Colon (tissue), 2 donors: Measurements from ENCODE around the gene STIM1.

ENCODE experiments used
- FAIRE-seq: peaks from 2 replicates; lab custom pipeline; 2012; peaks lifted over from hg19 to GRCh38; lab: Jason Lieb, UNC
- donor health status: control.
- donor health status: control.

Gene STIM1

GRCh38 chr11:3952715-3953114 is 97.3 kb downstream of the STIM1 start:
- no peak for FAIRE-seq

- no peak for FAIRE-seq
These were observed 97.9 kb downstream of the STIM1 start for GRCh38 chr11:3953327-3953726.

- no peak for FAIRE-seq
These were observed 99.2 kb downstream of the STIM1 start for GRCh38 chr11:3954448-3955298.

- no peak for FAIRE-seq
These were observed 99.8 kb downstream of the STIM1 start for GRCh38 chr11:3955299-3955665.

GRCh38 chr11:3956038-3956437 is 100.6 kb downstream of the STIM1 start:
- FAIRE-seq, result no peak

- FAIRE-seq, result no peak
These were observed 101.3 kb downstream of the STIM1 start for GRCh38 chr11:3956748-3957147.

- no peak for FAIRE-seq
These were observed 102.0 kb downstream of the STIM1 start for GRCh38 chr11:3957437-3957836.

GRCh38 chr11:3958281-3958680 is 102.8 kb downstream of the STIM1 start:
- no peak for FAIRE-seq

- no peak for FAIRE-seq
These were observed 103.8 kb downstream of the STIM1 start for GRCh38 chr11:3959015-3959902.

- FAIRE-seq, result no peak
These were observed 104.4 kb downstream of the STIM1 start for GRCh38 chr11:3959903-3960265.

GRCh38 chr11:3962406-3962840 is 107.0 kb downstream of the STIM1 start:
- FAIRE-seq, result no peak

- no peak for FAIRE-seq
These were observed 108.6 kb downstream of the STIM1 start for GRCh38 chr11:3964056-3964455.

- no peak for FAIRE-seq
These were observed 109.6 kb downstream of the STIM1 start for GRCh38 chr11:3964935-3965604.

GRCh38 chr11:3967695-3968094 is 112.2 kb downstream of the STIM1 start:
- no peak for FAIRE-seq

- no peak for FAIRE-seq
These were observed 113.7 kb downstream of the STIM1 start for GRCh38 chr11:3969200-3969599.

- no peak for FAIRE-seq
These were observed 114.1 kb downstream of the STIM1 start for GRCh38 chr11:3969613-3970012.

GRCh38 chr11:3970108-3970507 is 114.6 kb downstream of the STIM1 start:
- FAIRE-seq, result no peak

GRCh38 chr11:3971756-3972404 is 116.4 kb downstream of the STIM1 start:
- no peak for FAIRE-seq

- FAIRE-seq, result no peak
These were observed 117.0 kb downstream of the STIM1 start for GRCh38 chr11:3972431-3972830.

- no peak for FAIRE-seq
These were observed 121.6 kb downstream of the STIM1 start for GRCh38 chr11:3977078-3977477.

GRCh38 chr11:3981084-3981633 is 125.7 kb downstream of the STIM1 start:
- FAIRE-seq, result no peak

GRCh38 chr11:3982431-3982830 is 127.0 kb downstream of the STIM1 start:
- FAIRE-seq, result no peak
